ENCODE measurements around the gene ENTHD1. TPM values are rescaled to one million over a fixed set of nuclear protein-coding genes. Genes with fewer than 3 reads are reported as not detected.

The ENTHD1 gene
- total RNA-seq, 2 donors from 2014 or later: not detected

- H3K4me1 ChIP-seq (ENCODE audit: control insufficient read depth, insufficient read depth, low read length): no peaks in the 10 kb centered on the region
- H3K4me3 Mint-ChIP-seq: no peak within 1 kb of the TSS
- no peak for DNase-seq
- no peaks in the 10 kb centered on the region for H3K9me3 ChIP-seq (ENCODE audit: control insufficient read depth, low read length)
- peaks cover 7% of the 10 kb centered on the region for H3K27me3 ChIP-seq (ENCODE audit: control insufficient read depth, insufficient read depth, low read length, poor library complexity, severe bottlenecking)
- peaks cover 13% of the 10 kb centered on the region for H3K27me3 Mint-ChIP-seq (ENCODE audit: insufficient read depth)
- WGBS, 2 experiments (ENCODE audit: insufficient coverage in 1 of 2, insufficient read length in 1 of 2): 64 to 92% methylated on average over 2 to 4 of the region's 4 CpGs
- H3K4me1 Mint-ChIP-seq: no peaks in the 10 kb centered on the region
- no peak within 1 kb of the TSS for H3K9ac ChIP-seq (ENCODE audit: extremely low read depth, low read length, poor library complexity, severe bottlenecking)
- H3K27ac ChIP-seq (ENCODE audit: low read depth, low read length): no peak within 1 kb of the TSS
- H3K4me3 ChIP-seq (ENCODE audit: low read length): no peak within 1 kb of the TSS
- no peaks in the 10 kb centered on the region for H3K36me3 ChIP-seq (ENCODE audit: control insufficient read depth, insufficient read depth, low read length)
- H3K27ac Mint-ChIP-seq: no peak within 1 kb of the TSS
- no peaks in the 10 kb centered on the region for H3K9me3 Mint-ChIP-seq
- H3K36me3 Mint-ChIP-seq (ENCODE audit: low read depth): no peaks in the 10 kb centered on the region
- TF ChIP-seq, protein P1, sequence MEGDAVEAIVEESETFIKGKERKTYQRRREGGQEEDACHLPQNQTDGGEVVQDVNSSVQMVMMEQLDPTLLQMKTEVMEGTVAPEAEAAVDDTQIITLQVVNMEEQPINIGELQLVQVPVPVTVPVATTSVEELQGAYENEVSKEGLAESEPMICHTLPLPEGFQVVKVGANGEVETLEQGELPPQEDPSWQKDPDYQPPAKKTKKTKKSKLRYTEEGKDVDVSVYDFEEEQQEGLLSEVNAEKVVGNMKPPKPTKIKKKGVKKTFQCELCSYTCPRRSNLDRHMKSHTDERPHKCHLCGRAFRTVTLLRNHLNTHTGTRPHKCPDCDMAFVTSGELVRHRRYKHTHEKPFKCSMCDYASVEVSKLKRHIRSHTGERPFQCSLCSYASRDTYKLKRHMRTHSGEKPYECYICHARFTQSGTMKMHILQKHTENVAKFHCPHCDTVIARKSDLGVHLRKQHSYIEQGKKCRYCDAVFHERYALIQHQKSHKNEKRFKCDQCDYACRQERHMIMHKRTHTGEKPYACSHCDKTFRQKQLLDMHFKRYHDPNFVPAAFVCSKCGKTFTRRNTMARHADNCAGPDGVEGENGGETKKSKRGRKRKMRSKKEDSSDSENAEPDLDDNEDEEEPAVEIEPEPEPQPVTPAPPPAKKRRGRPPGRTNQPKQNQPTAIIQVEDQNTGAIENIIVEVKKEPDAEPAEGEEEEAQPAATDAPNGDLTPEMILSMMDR (conservative IDR thresholded peaks at IDR 0.05): no peak
These were observed 7.0 kb upstream of the ENTHD1 start, which contains the start of gene GRAP2 for GRCh38 chr22:39900306-39901227. Gene GRAP2, plus strand, starts transcription at chr22:39901084. Its CDS starts 46,023 bp downstream, at chr22:39947107.

GRCh38 chr22:39898997-39899396 lies 5.4 kb upstream of the ENTHD1 start:
- Histone ChIP-seq H3K9ac (ENCODE audit: extremely low read depth, low read length, poor library complexity, severe bottlenecking) (no peak overlapping the region), H3K4me1 (ENCODE audit: control insufficient read depth, insufficient read depth, low read length) (no peaks in the 10 kb centered on the region), H3K4me3 (ENCODE audit: low read length) (no peak overlapping the region), H3K36me3 (ENCODE audit: control insufficient read depth, insufficient read depth, low read length) (no peaks in the 10 kb centered on the region), H3K9me3 (ENCODE audit: control insufficient read depth, low read length) (no peaks in the 10 kb centered on the region), H3K27me3 (ENCODE audit: control insufficient read depth, insufficient read depth, low read length, poor library complexity, severe bottlenecking) (peaks cover 7% of the 10 kb centered on the region), H3K27ac (ENCODE audit: low read depth, low read length) (no peak overlapping the region)
- Mint-ChIP-seq H3K4me3 (no peak overlapping the region), H3K9me3 (no peaks in the 10 kb centered on the region), H3K4me1 (no peaks in the 10 kb centered on the region), H3K36me3 (ENCODE audit: low read depth) (no peaks in the 10 kb centered on the region), H3K27me3 (ENCODE audit: insufficient read depth) (peaks cover 13% of the 10 kb centered on the region), H3K27ac (no peak overlapping the region)
- TF ChIP-seq, protein P1 (conservative IDR thresholded peaks at IDR 0.05): no peak
- DNase-seq: no peak
- WGBS, 2 experiments (ENCODE audit: insufficient coverage in 1 of 2, insufficient read length in 1 of 2): 82 to 100% methylated on average over 2 of the region's 2 CpGs

DNA sequence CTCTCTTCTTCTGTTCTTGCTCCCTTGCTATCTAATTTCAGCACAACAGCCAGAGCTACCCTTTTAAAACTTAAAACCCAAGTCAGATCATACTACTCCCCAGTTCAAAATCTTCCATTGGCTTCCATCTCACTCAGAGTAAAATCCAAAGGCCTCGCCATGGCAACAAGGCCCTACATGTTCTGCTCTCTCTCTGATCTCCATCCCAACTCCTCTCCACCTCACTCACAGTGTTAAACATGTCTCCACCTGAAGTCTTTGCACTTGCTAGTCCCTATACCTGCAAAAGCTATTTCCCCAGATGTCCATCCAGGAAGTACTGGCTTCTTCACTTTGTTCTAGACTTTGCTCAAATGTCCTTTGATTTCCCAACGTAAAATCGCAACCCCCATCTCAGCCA lies 4.3 kb upstream of the ENTHD1 start:
- Histone ChIP-seq H3K9ac (ENCODE audit: extremely low read depth, low read length, poor library complexity, severe bottlenecking) (no peak overlapping the region), H3K4me1 (ENCODE audit: control insufficient read depth, insufficient read depth, low read length) (no peaks in the 10 kb centered on the region), H3K4me3 (ENCODE audit: low read length) (no peak overlapping the region), H3K27ac (ENCODE audit: low read depth, low read length) (no peak overlapping the region), H3K27me3 (ENCODE audit: control insufficient read depth, insufficient read depth, low read length, poor library complexity, severe bottlenecking) (peaks cover 7% of the 10 kb centered on the region), H3K36me3 (ENCODE audit: control insufficient read depth, insufficient read depth, low read length) (no peaks in the 10 kb centered on the region), H3K9me3 (ENCODE audit: control insufficient read depth, low read length) (no peaks in the 10 kb centered on the region)
- Mint-ChIP-seq H3K27ac (no peak overlapping the region), H3K9me3 (no peaks in the 10 kb centered on the region), H3K36me3 (ENCODE audit: low read depth) (no peaks in the 10 kb centered on the region), H3K4me3 (no peak overlapping the region), H3K4me1 (no peaks in the 10 kb centered on the region), H3K27me3 (ENCODE audit: insufficient read depth) (peaks cover 16% of the 10 kb centered on the region)
- 88 to 100% methylated on average over 3 of the region's 3 CpGs for WGBS, 2 experiments (ENCODE audit: insufficient coverage in 1 of 2, insufficient read length in 1 of 2)
- no peak for DNase-seq
- TF ChIP-seq, protein P1 (conservative IDR thresholded peaks at IDR 0.05): no peak
